ENCODE results near the gene TBC1D19. TPM values are rescaled to one million over a fixed set of nuclear protein-coding genes. Genes with fewer than 3 reads are reported as not detected.
"Not testable (repeated sequence)": the region's sequence is repeated elsewhere in the genome, so short reads cannot be mapped to it uniquely, and the experiment has no call there.

The TBC1D19 gene
- total and polyA plus RNA-seq, 2 experiments from 2014 or later: 18.1 to 25.0 TPM

DNA sequence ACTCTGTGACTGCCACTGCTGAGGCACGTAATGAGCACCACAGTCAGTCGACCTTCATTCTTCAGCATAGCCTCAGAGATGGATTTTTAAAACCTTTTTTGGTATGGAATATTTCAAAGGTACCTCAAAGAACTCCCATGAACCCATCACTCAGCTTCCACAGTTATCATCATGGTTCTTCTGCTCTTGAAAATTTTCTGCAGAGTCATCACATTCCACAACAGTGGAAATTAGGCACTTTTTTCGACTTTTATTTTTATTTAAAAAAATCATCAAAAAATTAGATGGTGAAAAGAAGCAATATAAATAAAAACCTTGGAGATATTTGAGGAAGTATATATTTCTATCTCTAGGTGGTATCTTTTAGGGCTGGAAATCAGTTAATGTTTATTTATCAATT is 37.5 kb downstream of the TBC1D19 start:
- no peak overlapping the region for H3K4me3 ChIP-seq
- H3K4me2 ChIP-seq (ENCODE audit: unreplicated experiment): no peak overlapping the region
- no peak overlapping the region for H2AFZ ChIP-seq
- H3K9ac ChIP-seq: no peak overlapping the region
- H3K27me3 ChIP-seq (replicated peaks; ENCODE audit: insufficient read depth): no peaks in the 10 kb centered on the region
- H3K79me2 ChIP-seq (ENCODE audit: insufficient read depth): no peaks in the 10 kb centered on the region
- no peak for DNase-seq
- peaks cover 26% of the 10 kb centered on the region for H3K4me1 ChIP-seq (ENCODE audit: insufficient read depth)
- H4K20me1 ChIP-seq (ENCODE audit: insufficient read depth): no peaks in the 10 kb centered on the region
- H3F3A ChIP-seq (ENCODE audit: insufficient read depth): peaks cover 12% of the 10 kb centered on the region
- H3K9me2 ChIP-seq (ENCODE audit: insufficient read depth): no peaks in the 10 kb centered on the region
- H3K36me3 ChIP-seq (ENCODE audit: low read depth): 0 out of 2 replicates have a peak, but pooled peaks cover 8% of the 10 kb centered on the region
- no peaks in the 10 kb centered on the region for H3K9me3 ChIP-seq (ENCODE audit: low read depth)
- TF ChIP-seq EZH2 (IDR thresholded peaks at IDR 0.05; ENCODE audit: insufficient read depth, poor library complexity, severe bottlenecking): no peak
- TF ChIP-seq EZH2phosphoT487 (IDR thresholded peaks at IDR 0.05; ENCODE audit: insufficient read depth, low read depth): no peak
- WGBS, 2 experiments (ENCODE audit: low coverage in 1 of 2, low lambda C conversion rate in 2 of 2, missing lambda C conversion rate in 2 of 2): 97% methylated on average over 3 of the region's 3 CpGs
- H3K27ac ChIP-seq: no peak overlapping the region
- in situ Hi-C loops (cut with MboI): no loop called here

DNA sequence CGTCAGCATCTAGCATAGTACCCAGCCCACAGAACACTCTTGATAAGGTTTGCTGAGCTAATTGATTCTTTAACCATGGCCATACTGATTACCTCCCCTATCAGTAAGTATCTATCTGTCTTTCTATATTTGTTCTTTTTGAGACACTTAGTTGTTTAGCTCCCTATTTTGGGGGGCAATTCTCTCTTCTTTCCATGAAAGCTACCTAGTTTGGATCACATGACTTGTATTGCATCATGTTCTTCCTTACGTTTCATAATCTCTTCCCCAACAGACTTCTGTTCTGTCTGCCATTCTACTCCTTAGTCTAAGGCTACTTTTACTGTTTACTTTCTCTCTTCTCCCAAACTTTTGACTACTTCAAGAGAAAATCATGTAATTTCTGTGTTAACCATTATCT is 39.0 kb downstream of the TBC1D19 start:
- Histone ChIP-seq H3K27me3 (replicated peaks; ENCODE audit: insufficient read depth) (no peaks in the 10 kb centered on the region), H3K9me2 (ENCODE audit: insufficient read depth) (no peaks in the 10 kb centered on the region), H3K27ac (no peak overlapping the region), H3K4me3 (no peak overlapping the region), H4K20me1 (ENCODE audit: insufficient read depth) (no peaks in the 10 kb centered on the region), H3K9ac (no peak overlapping the region), H3F3A (ENCODE audit: insufficient read depth) (peaks cover 12% of the 10 kb centered on the region), H3K4me2 (ENCODE audit: unreplicated experiment) (no peak overlapping the region), H3K79me2 (ENCODE audit: insufficient read depth) (no peaks in the 10 kb centered on the region), H3K4me1 (ENCODE audit: insufficient read depth) (peaks cover 26% of the 10 kb centered on the region), H3K9me3 (ENCODE audit: low read depth) (no peaks in the 10 kb centered on the region), H3K36me3 (ENCODE audit: low read depth) (0 out of 2 replicates have a peak, but pooled peaks cover 8% of the 10 kb centered on the region), H2AFZ (no peak overlapping the region)
- 64 to 74% methylated on average over 2 of the region's 2 CpGs for WGBS, 2 experiments (ENCODE audit: low coverage in 1 of 2, low lambda C conversion rate in 2 of 2, missing lambda C conversion rate in 2 of 2)
- in situ Hi-C loops (cut with MboI): no loop called here
- TF ChIP-seq EZH2phosphoT487 (IDR thresholded peaks at IDR 0.05; ENCODE audit: insufficient read depth, low read depth) (no peak), EZH2 (IDR thresholded peaks at IDR 0.05; ENCODE audit: insufficient read depth, poor library complexity, severe bottlenecking) (no peak)
- no peak for DNase-seq

DNA sequence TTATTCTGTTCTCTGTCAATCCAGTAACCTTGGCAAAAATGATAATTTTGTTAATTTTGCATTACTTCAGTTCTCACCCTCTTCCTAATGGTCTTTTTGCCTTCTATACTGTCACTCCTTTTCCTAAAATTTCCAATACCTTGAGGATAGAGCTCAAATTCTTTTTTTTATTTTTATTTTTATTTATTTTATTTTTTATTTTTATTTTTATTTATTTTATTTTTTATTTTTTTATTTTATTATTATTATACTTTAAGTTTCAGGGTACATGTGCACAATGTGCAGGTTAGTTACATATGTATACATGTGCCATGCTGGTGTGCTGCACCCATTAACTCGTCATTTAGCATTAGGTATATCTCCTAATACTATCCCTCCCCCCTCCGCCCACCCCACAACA is 42.8 kb downstream of the TBC1D19 start:
- H3K79me2 ChIP-seq (ENCODE audit: insufficient read depth); DNase-seq; H3K4me3 ChIP-seq; H3K27me3 ChIP-seq (replicated peaks; ENCODE audit: insufficient read depth); in situ Hi-C loops (cut with MboI); H3K27ac ChIP-seq; H2AFZ ChIP-seq; H4K20me1 ChIP-seq (ENCODE audit: insufficient read depth); H3K9me2 ChIP-seq (ENCODE audit: insufficient read depth); H3K4me2 ChIP-seq (ENCODE audit: unreplicated experiment); H3K36me3 ChIP-seq (ENCODE audit: low read depth); H3K9me3 ChIP-seq (ENCODE audit: low read depth); H3K9ac ChIP-seq; H3F3A ChIP-seq (ENCODE audit: insufficient read depth): not testable (repeated sequence)
- peaks cover 13% of the 10 kb centered on the region for H3K4me1 ChIP-seq (ENCODE audit: insufficient read depth)
- 73 to 97% methylated on average over 2 of the region's 2 CpGs for WGBS, 2 experiments (ENCODE audit: low coverage in 1 of 2, low lambda C conversion rate in 2 of 2, missing lambda C conversion rate in 2 of 2)

DNA sequence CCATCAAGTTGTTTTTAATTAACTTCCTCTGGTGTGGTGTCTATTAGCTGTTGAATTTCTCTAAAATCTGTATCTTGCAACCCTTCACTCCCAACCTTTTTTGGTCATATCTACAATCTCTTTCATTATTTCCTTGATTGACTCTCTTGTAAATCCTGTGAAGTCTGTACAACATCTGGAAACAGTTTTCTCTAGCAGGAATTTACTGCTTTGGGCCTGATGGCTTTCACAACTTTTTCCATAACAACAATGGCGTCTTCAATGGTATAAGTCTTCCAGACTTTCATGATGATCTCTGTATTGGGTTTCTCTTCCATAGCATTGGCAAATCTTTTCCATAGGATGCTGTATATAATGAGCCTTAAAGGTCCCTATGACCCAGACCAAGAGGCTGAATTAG is 49.0 kb downstream of the TBC1D19 start:
- Histone ChIP-seq H3F3A (ENCODE audit: insufficient read depth) (no peaks in the 10 kb centered on the region), H3K36me3 (ENCODE audit: low read depth) (peaks cover 3% of the 10 kb centered on the region; the same call in 1 of the 2 replicates), H3K9me3 (ENCODE audit: low read depth) (no peaks in the 10 kb centered on the region), H4K20me1 (ENCODE audit: insufficient read depth) (no peaks in the 10 kb centered on the region), H3K27ac (no peak overlapping the region), H2AFZ (no peak overlapping the region), H3K79me2 (ENCODE audit: insufficient read depth) (no peaks in the 10 kb centered on the region), H3K4me2 (ENCODE audit: unreplicated experiment) (no peak overlapping the region), H3K4me3 (no peak overlapping the region), H3K9ac (no peak overlapping the region), H3K4me1 (ENCODE audit: insufficient read depth) (no peaks in the 10 kb centered on the region), H3K27me3 (replicated peaks; ENCODE audit: insufficient read depth) (no peaks in the 10 kb centered on the region), H3K9me2 (ENCODE audit: insufficient read depth) (no peaks in the 10 kb centered on the region)
- TF ChIP-seq EZH2 (IDR thresholded peaks at IDR 0.05; ENCODE audit: insufficient read depth, poor library complexity, severe bottlenecking) (no peak), EZH2phosphoT487 (IDR thresholded peaks at IDR 0.05; ENCODE audit: insufficient read depth, low read depth) (no peak)
- 53 to 71% methylated on average over 1 of the region's 1 CpG for WGBS, 2 experiments (ENCODE audit: low coverage in 1 of 2, low lambda C conversion rate in 2 of 2, missing lambda C conversion rate in 2 of 2)
- DNase-seq: no peak
- in situ Hi-C loops (cut with MboI): no loop called here

DNA sequence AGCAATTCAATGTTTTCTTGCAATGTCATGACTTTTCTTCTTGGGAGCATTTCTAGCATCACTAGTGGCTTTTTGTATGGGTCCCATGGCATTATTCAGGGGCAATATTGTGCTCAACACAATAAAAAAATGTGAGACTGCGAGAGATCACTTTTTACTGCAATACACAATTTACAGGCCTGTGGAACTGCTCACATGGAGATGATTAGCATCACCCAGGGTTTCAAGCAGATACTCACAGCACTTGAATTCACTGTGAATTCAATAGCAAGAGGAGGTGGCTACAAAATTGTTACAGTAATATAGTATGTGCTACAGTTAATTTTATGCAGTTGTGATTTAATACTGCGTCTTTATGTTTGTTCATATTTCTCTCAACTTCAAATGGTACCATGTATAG is 50.4 kb downstream of the TBC1D19 start:
- Histone ChIP-seq H3K36me3 (ENCODE audit: low read depth) (peaks cover 13% of the 10 kb centered on the region), H3K4me3 (no peak overlapping the region), H2AFZ (no peak overlapping the region), H3K9me2 (ENCODE audit: insufficient read depth) (no peaks in the 10 kb centered on the region), H3F3A (ENCODE audit: insufficient read depth) (no peaks in the 10 kb centered on the region), H3K9me3 (ENCODE audit: low read depth) (no peaks in the 10 kb centered on the region), H4K20me1 (ENCODE audit: insufficient read depth) (no peaks in the 10 kb centered on the region), H3K27ac (no peak overlapping the region), H3K4me2 (ENCODE audit: unreplicated experiment) (no peak overlapping the region), H3K27me3 (replicated peaks; ENCODE audit: insufficient read depth) (no peaks in the 10 kb centered on the region), H3K79me2 (ENCODE audit: insufficient read depth) (no peaks in the 10 kb centered on the region), H3K9ac (no peak overlapping the region), H3K4me1 (ENCODE audit: insufficient read depth) (no peaks in the 10 kb centered on the region)
- WGBS, 2 experiments (ENCODE audit: low coverage in 1 of 2, low lambda C conversion rate in 2 of 2, missing lambda C conversion rate in 2 of 2): 96 to 100% methylated on average over 2 of the region's 2 CpGs
- no peak for DNase-seq
- in situ Hi-C loops (cut with MboI): no loop called here
- TF ChIP-seq EZH2phosphoT487 (IDR thresholded peaks at IDR 0.05; ENCODE audit: insufficient read depth, low read depth) (no peak), EZH2 (IDR thresholded peaks at IDR 0.05; ENCODE audit: insufficient read depth, poor library complexity, severe bottlenecking) (no peak)
